Measurements from ENCODE around the gene SNAP47.

The SNAP47 gene

GRCh38 chr1:227712648-227713047, 22.6 kb upstream of the SNAP47 start:
- no peak overlapping the region for H3K4me3 ChIP-seq (ENCODE audit: control insufficient read depth, low read depth, low read length)
- no peak for TF ChIP-seq CTCF (IDR thresholded peaks at IDR 0.05; ENCODE audit: control insufficient read depth, insufficient read depth, low read depth, low read length, missing control alignments)
- no peak for DNase-seq (ENCODE audit: low read depth)

- TF ChIP-seq CTCF (IDR thresholded peaks at IDR 0.05; ENCODE audit: control insufficient read depth, insufficient read depth, low read depth, low read length, missing control alignments), result no peak
- DNase-seq (ENCODE audit: low read depth), result no peak
- no peak overlapping the region for H3K4me3 ChIP-seq (ENCODE audit: control insufficient read depth, low read depth, low read length)
Measured at GRCh38 chr1:227718932-227719331, 16.3 kb upstream of the SNAP47 start.

DNA sequence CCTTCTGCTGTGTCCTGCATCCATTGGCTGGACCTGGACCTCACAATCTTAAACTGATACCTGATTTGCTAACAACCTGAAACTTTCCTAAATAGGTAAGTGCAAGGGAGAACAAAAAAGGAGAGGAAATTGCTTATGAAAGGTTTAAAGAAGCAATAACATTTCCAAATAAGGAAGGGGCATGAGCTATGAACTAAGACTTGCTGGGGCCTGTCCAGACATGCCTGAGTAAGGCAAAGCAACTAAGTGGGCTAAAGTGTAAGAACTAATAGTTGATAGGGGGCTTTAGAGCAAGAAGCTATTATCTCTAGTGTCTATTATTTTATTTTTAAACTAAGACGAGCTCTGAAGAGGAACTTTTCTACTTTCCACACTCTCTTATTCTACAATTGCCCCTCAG, 11.8 kb upstream of the SNAP47 start:
- no peak for TF ChIP-seq CTCF (IDR thresholded peaks at IDR 0.05; ENCODE audit: control insufficient read depth, insufficient read depth, low read depth, low read length, missing control alignments)
- no peak for DNase-seq (ENCODE audit: low read depth)
- no peak overlapping the region for H3K4me3 ChIP-seq (ENCODE audit: control insufficient read depth, low read depth, low read length)

DNA sequence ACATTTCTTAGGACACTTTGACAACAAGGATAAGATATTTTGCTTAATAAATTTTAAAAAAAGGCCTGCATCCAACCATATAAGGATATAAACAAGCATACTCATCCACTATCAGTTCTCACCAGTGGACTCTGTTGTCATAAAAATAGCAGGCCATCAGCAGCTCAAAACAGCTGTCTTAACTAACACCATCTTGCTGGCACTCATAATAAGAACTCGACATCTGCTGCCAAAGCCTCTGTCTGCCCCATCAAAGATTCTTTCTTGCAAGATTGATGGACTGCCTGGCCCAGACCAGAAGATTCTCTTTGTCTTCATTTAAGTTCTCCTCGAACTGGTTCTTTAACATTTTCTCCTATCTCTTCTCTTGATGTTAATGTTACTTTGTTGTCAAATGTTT, 10.2 kb upstream of the SNAP47 start:
- DNase-seq (ENCODE audit: low read depth), result no peak
- H3K4me3 ChIP-seq (ENCODE audit: control insufficient read depth, low read depth, low read length), result no peak overlapping the region
- no peak for TF ChIP-seq CTCF (IDR thresholded peaks at IDR 0.05; ENCODE audit: control insufficient read depth, insufficient read depth, low read depth, low read length, missing control alignments)

DNA sequence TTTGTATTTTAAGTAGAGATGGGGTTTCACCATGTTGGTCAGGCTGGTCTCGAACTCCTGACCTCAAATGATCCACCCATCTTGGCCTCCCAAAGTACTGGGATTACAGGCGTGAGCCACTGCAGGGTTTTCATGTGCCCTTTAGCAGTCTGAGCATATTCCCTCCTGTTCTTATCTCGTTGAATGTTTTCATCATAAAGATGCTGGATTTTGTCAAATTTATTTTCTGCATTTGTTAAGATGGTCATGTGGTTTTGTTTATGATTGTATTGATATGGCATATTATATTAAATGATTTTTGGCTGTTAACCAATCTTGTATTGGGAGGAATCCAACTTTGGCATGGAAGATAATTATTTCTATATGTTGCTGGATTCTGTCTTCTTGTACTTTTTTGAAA, 8.9 kb upstream of the SNAP47 start:
- DNase-seq (ENCODE audit: low read depth), result no peak
- no peak overlapping the region for H3K4me3 ChIP-seq (ENCODE audit: control insufficient read depth, low read depth, low read length)
- TF ChIP-seq CTCF (IDR thresholded peaks at IDR 0.05; ENCODE audit: control insufficient read depth, insufficient read depth, low read depth, low read length, missing control alignments), result no peak

- no peak for TF ChIP-seq CTCF (IDR thresholded peaks at IDR 0.05; ENCODE audit: control insufficient read depth, insufficient read depth, low read depth, low read length, missing control alignments)
- no peak for DNase-seq (ENCODE audit: low read depth)
- H3K4me3 ChIP-seq (ENCODE audit: control insufficient read depth, low read depth, low read length), result no peak overlapping the region
Measured at GRCh38 chr1:227726924-227727599, 8.2 kb upstream of the SNAP47 start.

Measured in AG09309 (cell line).